ENCODE measurements around the gene SLC13A5.

- TF ChIP-seq POLR2AphosphoS5 (IDR thresholded peaks at IDR 0.05; ENCODE audit: low read depth, low read length) (no peak), EZH2 (IDR thresholded peaks at IDR 0.05) (no peak)
- TF ChIP-seq, protein P1, sequence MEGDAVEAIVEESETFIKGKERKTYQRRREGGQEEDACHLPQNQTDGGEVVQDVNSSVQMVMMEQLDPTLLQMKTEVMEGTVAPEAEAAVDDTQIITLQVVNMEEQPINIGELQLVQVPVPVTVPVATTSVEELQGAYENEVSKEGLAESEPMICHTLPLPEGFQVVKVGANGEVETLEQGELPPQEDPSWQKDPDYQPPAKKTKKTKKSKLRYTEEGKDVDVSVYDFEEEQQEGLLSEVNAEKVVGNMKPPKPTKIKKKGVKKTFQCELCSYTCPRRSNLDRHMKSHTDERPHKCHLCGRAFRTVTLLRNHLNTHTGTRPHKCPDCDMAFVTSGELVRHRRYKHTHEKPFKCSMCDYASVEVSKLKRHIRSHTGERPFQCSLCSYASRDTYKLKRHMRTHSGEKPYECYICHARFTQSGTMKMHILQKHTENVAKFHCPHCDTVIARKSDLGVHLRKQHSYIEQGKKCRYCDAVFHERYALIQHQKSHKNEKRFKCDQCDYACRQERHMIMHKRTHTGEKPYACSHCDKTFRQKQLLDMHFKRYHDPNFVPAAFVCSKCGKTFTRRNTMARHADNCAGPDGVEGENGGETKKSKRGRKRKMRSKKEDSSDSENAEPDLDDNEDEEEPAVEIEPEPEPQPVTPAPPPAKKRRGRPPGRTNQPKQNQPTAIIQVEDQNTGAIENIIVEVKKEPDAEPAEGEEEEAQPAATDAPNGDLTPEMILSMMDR (IDR thresholded peaks at IDR 0.05 in 2 of 3, conservative IDR thresholded peaks at IDR 0.05 in 1 of 3; ENCODE audit: borderline replicate concordance in 1 of 3, insufficient read depth in 1 of 3, low read depth in 2 of 3, low read length in 2 of 3) = no peak
Observed at GRCh38 chr17:6683730-6684459, 29.3 kb downstream of the SLC13A5 start.
